Activated CD8-positive, alpha-beta memory T cell treated with anti-CD3 and anti-CD28 coated beads for 36 hours (primary cell): Measurements from ENCODE around the gene SENP6. TPM values are rescaled to one million over a fixed set of nuclear protein-coding genes. Genes with fewer than 3 reads are reported as not detected.
"Not testable (repeated sequence)": the region's sequence is repeated elsewhere in the genome, so short reads cannot be mapped to it uniquely, and the experiment has no call there.

Source experiments
- CTCF ChIA-PET: fragments of 350-600 bp; sonication (Branson Sonifier 250); formaldehyde crosslinking; loops from one replicate; lab custom pipeline; 2021; ENCODE audit warnings: antibody characterized with exemption; lab: Charles Lee
- POLR2A ChIA-PET: fragments of 350-600 bp; sonication (Branson Sonifier 250); formaldehyde crosslinking; loops from one replicate; lab custom pipeline; 2021; ENCODE audit warnings: antibody characterized with exemption; lab: Charles Lee
- total RNA-seq, 2 experiments: library from RNA; stranded (reverse); gene quantifications; one replicate each; pipeline ENCODE4 v1.2.3, GENCODE V29; 2021

Gene SENP6
- total RNA-seq, 2 experiments from 2014 or later, result 67.0 to 73.6 TPM

DNA sequence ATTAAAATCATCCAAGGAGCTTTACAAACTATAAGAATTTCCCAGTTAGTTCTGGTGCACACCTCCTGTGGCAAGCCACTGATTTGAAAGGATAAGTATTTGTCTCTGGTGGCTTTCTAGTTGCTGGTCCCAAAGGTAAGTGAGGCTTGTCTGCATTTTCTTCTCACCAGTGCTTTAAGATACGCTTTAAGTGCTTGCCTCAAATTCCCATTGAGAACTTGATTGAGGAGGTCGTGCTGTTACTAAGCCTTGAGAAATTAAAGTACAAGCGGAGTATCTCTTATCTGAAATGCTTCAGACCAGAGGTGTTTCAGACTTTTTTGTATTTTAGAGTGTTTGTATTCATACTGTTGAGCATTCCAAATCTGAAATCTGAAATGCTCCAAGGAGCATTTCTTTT lies 117.5 kb downstream of the SENP6 start:
- ChIA-PET POLR2A (no interaction called here), CTCF (no interaction called here)

DNA sequence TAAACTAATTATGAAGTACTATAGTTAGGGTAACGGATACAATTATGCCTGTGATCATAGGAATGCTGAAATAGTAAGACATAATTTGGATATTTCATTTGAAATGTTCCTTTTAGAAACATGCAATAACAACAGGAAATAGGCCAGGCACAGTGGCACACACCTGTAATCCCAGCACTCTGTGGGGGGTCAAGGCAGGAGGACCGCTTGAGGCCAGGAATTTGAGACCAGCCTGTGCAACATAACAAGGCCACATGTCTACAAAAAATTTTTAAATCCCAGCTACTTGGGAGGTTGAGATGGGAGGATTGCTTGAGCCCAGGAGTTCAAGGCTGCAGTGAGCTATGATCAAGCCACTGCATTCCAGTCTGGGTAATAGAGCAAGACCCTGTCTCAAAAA lies 121.7 kb downstream of the SENP6 start:
- ChIA-PET CTCF (interaction anchor here (0.6 kb wide), 1 partner anchor 70 kb away, joined by 3 read pairs; no protein-coding TSS in a partner anchor), POLR2A (interaction anchor here (1.0 kb wide), 1 partner anchor 122 kb away, joined by 3 read pairs; the partner anchor contains the start of gene SENP6)

DNA sequence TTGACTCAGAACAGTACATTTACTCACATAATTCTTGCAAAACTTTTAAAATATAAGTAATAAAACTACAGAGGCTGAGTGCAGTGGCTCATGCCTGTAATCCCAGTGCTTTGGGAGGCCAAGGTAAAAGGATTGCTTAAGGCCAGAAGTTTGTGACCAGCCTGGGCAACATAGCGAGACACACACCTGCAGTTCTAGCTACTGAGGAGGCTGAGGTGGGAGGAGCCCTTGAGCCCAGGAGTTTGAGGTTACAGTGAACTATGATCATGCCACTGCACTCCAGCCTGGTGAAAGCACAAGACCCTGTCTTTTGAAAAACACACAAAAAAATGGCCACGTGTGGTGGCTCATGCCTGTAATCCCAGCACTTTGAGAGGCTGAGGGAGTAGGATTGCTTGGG lies 125.5 kb downstream of the SENP6 start:
- POLR2A ChIA-PET, result no interaction called here
- CTCF ChIA-PET, result no interaction called here

DNA sequence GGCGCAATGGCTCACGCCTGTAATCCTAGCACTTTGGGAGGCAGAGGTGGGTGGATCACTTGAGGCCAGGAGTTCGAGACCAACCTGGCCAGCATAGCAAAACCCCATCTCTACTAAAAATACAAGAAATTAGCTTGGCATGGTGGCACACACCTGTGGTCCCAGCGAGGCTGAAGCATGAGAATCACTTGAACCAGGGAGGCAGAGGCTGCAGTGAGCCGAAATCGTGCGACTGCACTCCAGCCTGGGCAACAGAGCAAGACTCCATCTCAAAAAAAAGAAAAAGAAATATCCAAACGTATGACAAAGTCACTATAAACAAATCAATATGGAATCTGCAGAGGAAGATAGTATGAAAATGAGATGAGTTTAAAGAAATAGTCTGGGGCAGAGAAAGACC lies 129.3 kb downstream of the SENP6 start:
- CTCF ChIA-PET, POLR2A ChIA-PET: not testable (repeated sequence)

DNA sequence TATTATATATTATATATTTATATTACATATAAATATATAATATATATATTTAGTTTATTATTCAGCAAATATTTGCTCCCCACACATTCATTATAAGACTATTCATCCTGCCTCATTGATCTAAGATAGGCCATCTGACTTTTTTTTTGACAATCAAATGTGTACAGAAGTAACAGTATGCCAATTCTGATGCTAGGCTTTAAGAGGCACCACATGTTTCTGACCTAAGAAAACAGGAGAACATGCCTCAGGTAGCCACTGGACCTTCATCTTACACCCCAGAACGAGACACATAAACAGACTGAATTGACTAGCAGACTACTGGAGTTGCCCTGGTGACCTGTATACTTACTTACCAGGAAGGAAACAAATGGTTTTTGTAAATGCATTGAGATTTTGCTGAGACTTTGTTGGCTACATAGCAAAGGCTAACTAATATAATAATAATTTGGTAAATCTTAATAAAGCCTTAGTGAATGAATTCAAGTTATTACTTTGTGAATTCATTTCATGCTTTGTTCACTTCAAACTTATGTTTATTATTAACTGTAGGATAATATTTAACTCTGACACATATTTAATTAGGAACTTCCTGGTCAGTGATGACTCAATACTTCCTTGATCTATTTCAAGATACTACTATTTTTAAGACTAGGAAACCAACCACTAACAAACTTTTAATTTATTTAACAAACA lies 134.0 kb downstream of the SENP6 start:
- ChIA-PET POLR2A (no interaction called here), CTCF (no interaction called here)

DNA sequence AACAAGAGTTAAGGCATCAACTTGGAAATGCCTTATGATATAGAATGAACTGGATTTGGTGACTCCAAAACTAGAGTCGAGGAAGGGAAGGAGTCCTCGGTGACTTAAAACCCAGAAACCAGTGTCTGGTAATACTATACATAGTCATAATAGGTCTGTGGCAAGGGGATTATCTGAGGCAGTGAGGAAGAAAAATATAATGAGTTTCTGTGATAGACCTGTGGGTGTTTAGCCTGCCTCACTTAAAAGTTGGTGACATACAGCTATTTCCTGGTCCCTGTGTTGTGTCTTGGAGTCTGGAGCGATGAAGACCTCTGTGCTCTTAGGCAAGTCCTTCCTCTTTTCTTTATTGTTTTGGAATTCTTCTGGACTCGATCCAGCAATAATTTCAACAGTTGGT lies 142.3 kb downstream of the SENP6 start:
- ChIA-PET POLR2A (no interaction called here), CTCF (no interaction called here)

DNA sequence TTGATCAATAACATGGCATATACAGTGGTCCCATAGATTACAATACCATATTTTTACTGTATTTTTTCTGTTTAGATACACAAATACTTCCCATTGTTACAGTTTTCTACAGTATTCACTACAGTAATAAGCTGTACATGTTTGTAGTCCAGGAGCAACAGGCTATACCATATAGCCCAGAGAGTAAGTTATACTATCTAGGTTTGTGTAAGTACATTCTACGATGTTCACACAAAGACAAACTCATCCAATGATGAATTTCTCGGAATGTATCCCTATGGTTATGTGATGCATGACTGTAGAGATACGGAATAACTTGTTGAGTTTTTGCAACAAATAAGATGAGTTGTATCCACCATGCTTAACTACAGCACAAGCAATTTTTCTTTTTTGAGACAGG lies 143.7 kb downstream of the SENP6 start:
- ChIA-PET POLR2A (no interaction called here), CTCF (interaction anchor here (0.6 kb wide), 1 partner anchor 19 kb away, joined by 3 read pairs; no protein-coding TSS in a partner anchor)

DNA sequence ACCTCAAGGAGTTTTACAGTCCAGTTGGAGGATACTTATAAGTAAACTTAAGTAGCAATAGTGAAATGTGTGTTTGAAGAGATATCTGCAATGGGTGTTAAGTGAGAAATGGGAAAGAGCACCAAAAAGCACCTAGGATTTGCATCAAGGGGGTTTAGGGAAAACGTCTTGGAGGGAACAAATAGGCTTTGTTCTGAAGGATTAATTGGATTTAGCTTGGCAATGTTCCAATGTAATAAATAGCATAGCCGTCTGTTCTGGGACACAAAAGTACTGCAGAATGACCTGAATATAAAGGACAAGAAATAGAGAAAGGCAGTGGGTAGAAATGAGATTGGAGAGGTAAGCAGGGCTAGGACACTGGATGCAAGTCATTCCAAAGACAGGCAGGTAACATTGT lies 144.5 kb downstream of the SENP6 start:
- ChIA-PET POLR2A (no interaction called here), CTCF (no interaction called here)

DNA sequence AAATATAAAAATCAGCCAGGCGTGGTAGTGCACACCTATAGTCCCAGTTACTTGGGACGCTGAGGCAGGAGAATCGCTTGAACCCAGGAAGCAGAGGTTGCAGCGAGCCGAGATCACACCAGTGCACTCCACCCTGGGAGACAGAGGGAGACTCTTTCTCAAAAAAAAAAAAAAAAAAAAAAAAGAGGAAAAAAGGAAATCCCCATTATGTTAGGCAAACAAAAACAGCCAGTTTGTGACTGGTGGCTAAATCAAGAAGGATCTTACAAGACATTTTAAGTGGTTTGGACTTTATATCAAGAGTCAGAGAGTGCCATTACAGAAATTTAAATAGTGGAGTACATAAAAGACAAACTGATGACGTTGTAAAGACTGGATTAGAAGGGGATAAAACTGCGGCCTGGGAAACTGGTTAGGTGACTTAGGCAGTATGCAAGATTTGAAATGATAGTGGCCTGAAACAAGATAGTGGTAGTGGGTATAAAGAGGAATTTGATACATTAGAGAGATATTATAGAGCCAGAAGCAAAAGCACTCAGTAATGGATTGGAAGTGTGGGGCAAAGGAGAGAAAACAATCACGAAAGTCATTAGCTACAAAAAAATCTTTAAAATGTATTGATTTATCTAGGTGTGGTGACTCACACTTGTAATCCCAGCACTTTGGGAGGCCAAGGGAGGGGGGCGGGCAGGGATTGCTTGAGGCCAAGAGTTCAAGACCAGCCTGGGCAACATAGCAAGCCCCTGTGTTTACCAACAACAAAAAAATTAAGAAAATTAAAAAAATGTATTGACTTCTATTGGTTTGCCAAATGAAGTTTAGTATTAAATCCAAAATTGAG lies 145.7 kb downstream of the SENP6 start:
- POLR2A ChIA-PET, result no interaction called here
- CTCF ChIA-PET, result no interaction called here

DNA sequence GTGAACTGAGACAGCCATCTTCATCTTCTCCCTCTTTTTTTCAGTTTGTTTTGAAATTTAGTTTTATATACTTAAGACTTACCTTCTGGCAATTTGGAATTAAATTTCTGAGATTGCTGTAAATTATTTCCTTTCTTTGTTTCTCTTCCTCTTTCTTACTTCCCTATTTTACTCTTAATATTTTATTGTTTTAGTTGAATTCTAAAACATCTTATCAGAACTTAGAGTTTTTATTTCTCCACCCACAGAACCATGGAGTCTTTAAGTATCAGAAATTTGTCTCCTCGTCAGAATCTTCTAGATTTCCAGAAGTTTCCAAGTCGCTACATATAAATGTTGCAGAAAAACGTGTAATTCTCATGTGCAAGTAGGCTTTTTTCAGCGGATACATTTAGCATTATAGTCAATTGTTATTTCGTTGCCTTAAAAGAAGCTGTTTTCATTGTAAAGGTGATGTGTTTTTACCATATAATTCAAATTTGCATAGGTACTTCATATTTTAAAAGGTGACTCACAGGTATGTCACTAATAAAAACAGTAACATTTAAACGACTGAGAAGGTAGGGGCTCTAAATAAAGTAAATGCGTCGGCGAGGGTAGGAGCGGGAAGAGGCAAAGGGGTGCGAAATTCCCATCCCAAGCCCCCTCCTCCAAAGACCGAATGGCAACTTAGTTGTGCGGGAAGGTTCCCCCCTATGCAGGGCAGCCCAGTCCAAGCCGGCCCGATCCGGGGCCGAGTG lies 146.5 kb downstream of the SENP6 start:
- POLR2A ChIA-PET, result no interaction called here
- CTCF ChIA-PET, result no interaction called here

DNA sequence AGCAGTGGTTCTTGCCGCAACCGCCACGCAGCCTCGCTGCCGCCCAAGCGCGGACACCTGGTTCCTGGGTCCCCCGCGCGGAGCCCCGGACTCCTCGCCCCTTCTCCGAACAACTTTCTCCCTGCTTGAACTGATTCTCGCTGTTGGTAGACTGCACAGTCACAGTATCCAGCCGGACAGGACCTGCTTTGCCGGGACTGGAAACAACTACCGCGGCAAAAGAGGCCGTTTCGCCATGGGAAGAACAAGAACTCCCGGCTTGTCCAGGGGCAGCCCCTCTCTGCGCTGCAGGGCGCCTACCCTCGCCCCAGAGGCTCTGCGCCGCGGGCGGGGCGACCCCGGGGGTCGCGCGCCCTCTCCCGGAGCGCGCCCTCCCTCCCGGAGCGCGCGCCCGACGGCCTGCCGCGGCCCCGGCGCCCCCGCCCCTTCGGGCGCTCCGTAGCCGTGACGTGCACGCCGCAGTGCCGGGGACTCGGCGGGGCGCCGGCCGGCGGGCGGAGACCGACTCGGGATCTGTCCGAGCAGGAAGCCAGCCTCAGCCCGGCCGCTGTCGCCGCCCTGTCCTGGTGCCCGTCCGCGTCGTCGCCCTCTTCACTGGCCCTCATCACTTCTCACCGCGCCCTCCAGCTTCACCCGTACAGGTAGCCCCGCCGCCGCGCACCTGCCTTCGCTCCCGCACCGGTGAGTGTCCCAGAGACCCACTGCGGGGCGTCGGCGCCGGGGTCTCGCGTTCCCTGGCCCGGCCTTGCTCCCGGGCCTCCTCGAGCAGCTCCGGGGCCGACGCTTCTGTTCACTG lies 147.3 kb downstream of the SENP6 start, which contains the start of gene MYO6:
TSS of gene MYO6 (plus strand) at position 497 of the 796 bp plus-strand sequence. CDS start 68,309 bp downstream, outside the sequence.
- CTCF ChIA-PET, result no interaction called here
- POLR2A ChIA-PET, result no interaction called here

DNA sequence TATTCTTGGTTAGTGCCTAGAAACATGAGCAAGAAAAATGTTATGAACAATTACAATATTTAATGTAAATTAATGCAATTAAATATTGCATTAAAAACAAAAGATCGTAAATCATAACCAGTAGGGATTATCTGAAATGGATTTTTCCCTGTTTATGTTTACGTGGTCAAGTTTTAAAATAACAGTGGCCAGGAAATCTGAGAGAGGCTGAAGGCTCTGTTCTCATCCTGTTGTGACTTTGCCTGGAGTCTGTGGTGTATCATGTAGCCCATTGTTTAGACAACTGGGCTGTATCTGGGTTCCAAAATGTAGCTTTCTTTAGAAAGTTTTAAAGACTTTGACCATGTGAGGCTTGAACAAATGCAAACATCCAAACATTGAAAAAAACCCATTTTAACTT lies 149.8 kb downstream of the SENP6 start:
- ChIA-PET POLR2A (no interaction called here), CTCF (no interaction called here)

DNA sequence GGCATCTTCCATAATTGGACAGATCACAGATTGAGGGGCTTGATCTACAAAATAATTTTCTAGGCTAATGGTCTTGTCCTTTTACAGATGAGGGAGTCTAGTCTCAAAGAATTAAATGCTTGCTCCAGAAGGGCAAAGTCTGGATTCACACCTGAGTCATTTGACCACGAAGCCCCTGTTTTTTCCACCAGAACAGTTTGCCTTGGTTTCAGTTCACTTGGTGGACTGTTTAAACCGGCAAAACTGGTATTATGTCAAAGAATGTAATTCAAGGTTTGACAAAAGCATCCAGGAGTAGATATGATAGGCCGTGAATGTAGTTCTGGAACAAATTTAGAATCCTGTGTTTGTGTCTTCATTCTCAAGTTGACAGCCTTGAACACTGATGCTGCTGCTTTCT lies 150.7 kb downstream of the SENP6 start:
- ChIA-PET CTCF (no interaction called here), POLR2A (no interaction called here)

DNA sequence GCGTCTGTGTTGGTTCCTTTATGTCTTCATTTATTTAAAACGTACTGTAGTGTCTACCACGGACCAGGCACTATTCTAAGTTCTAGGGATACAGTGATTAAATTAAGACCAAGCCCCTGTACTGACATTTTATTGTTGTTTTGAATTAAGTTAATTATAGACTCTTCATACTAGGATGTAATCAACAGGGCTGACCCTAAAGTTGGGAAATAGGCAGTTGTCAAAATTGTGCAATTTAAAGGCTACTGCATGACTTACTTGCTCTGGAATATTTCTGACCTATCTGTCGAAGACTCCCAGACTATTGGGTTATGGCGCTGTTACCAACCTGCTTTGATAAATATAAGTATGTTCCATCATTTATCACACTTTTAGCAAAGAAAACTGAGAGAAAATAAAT lies 154.0 kb downstream of the SENP6 start:
- CTCF ChIA-PET, result no interaction called here

DNA sequence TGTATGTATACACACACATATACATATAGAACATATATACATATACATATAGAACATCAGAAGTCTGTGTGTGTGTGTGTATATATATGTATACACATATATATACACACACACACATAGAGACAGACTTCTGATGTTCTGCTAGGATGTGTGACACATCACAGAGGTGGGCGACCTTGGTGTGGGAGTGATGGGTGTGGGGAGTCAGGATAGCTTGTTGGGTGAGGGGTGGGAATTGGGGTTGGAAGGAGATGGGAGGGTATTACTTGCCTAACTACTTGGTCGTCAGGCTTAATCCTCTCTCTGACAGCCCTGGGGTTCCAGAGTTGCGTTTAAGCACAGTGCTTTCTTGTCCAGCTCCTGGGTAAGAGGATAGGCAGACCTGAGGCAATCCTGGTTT lies 155.6 kb downstream of the SENP6 start:
- CTCF ChIA-PET, result no interaction called here
- POLR2A ChIA-PET, result no interaction called here

More for the DNA sequence above, 154.0 kb downstream of the SENP6 start:
- POLR2A ChIA-PET, result interaction anchor here (0.6 kb wide), 1 partner anchor 517 kb away, joined by 5 read pairs; no protein-coding TSS in a partner anchor

DNA sequence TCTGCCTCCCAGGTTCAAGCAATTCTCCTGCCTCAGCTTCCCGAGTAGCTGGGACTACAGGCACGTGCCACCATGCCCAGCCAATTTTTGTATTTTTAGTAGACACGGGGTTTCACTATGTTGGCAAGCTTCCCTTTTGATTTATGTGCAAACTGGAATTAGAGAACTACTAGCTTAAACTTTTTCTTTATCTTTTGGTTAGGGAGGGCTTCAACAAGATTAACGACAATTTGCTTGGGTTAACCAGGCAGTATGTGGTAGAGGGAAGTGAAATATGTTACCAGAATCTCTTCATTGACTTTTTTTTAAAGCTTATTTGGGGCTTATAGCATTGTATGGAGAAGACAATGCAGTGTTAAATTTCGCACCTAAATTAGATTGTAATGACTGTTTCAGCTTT lies 156.4 kb downstream of the SENP6 start:
- ChIA-PET CTCF (no interaction called here), POLR2A (no interaction called here)

DNA sequence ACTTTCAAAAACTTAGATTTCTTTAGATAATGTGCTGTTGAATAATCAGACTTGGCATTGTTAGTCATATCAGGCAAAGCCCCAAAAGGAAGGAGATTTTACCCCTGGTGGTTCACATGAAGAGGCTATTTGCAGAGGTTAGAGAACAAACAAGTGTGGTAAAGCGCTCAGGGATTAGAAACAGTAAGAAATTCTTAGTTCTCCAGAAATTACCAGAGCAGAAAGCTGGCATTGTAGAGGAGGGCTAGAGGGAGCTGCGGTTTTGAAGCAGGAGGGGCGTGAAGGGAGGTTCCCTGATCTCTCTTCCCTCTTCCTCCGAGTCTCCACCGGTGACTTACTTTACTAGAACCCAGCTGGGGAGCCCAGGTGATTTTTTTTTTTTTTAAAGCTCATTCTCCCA lies 157.5 kb downstream of the SENP6 start:
- ChIA-PET POLR2A (no interaction called here), CTCF (no interaction called here)

DNA sequence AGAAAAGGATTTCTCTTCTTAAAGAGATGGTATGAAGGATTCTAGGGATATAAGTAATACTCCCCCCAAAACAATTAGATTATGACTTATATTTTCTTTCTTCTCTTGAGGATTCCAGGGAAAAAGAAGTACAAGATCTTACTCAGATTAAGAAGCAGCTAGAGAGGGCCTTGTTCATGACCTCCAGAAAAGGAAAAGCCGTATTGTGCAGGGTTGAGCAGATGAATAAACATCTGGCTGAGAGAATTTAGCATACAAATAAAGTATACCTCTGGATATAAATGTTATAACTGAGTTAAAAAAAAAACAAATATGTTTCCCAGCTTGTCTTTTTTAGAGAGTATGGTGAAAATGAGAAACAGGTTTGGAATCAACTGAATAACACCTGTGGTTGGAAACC lies 158.6 kb downstream of the SENP6 start:
- ChIA-PET POLR2A (no interaction called here), CTCF (no interaction called here)

DNA sequence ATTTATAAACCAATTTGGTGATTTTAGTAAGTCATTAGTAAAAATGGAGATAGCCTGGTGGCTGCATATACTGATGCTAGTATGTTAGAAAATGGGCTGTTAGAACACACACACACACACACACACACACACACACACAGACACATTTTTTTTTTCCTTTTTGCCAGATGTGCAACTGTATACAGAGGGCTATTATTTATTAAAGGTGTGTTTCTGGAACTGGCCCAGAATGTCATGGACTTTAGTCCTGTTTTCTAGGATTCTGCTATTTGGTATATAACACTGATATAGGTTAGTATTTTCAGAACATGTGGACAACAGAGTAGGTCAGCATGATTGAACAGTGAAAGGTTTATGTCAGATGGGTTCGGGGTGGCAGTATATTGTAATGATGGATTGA lies 159.8 kb downstream of the SENP6 start:
- POLR2A ChIA-PET, result no interaction called here

More for the DNA sequence above, 159.8 kb downstream of the SENP6 start:
- CTCF ChIA-PET, result no interaction called here
